Activated CD4-positive, alpha-beta T cell treated with anti-CD3 and anti-CD28 coated beads, Interleukin-2, amount 50 U/mL, for 1 hour (primary cell): Measurements from ENCODE around the gene RGS7.
"Not testable (repeated sequence)": the region's sequence is repeated elsewhere in the genome, so short reads cannot be mapped to it uniquely, and the experiment has no call there.

Experiments used
- DNase-seq: peaks from one replicate; pipeline ENCODE4 v3.0.0-alpha.2; 2020

The RGS7 gene

DNA sequence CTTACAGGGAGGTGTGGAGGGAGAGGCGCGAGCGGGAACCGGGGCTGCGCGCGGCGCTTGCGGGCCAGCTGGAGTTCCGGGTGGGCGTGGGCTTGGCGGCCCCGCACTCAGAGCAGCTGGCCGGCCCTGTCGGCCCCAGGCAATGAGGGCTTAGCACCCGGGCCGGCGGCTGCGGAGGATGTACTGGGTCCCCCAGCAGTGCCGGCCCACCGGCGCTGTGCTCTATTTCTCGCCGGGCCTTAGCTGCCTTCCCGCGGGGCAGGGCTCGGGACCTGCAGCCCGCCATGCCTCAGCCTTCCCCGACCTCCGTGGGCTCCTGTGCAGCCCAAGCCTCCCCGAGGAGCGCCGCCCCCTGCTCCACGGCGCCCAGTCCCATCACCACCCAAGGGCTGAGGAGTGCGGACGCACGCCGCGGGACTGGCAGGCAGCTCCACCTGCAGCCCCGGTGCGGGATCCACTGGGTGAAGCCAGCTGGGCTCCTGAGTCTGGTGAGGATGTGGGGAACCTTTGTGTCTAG lies 594.5 kb downstream of the RGS7 start:
- not testable (repeated sequence) for DNase-seq

GRCh38 chr1:240758777-240759176 lies 598.2 kb downstream of the RGS7 start:
- DNase-seq, result not testable (repeated sequence)

- no peak for DNase-seq
Measured at GRCh38 chr1:240758296-240758695, 598.7 kb downstream of the RGS7 start.

GRCh38 chr1:240747907-240748306 lies 609.1 kb downstream of the RGS7 start:
- no peak for DNase-seq

DNA sequence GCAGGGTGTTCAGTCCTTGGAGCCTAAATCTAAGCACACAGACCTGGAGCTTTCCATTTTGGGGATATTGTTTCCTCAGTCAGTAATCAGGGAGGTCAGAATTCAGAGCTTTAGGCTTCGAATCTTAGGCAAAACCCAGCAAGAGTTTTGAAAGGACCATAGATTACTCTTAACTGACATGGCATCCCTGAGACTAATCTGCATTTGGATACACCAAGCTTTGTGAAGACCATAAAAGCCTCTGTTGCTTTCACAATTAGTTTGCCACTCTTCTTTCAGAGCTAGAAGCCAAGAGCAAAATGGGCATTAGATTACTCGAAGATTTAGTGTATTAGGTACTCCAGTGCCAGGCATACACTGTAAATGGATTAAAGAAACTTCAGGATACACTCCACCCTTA lies 613.3 kb downstream of the RGS7 start:
- no peak for DNase-seq

DNA sequence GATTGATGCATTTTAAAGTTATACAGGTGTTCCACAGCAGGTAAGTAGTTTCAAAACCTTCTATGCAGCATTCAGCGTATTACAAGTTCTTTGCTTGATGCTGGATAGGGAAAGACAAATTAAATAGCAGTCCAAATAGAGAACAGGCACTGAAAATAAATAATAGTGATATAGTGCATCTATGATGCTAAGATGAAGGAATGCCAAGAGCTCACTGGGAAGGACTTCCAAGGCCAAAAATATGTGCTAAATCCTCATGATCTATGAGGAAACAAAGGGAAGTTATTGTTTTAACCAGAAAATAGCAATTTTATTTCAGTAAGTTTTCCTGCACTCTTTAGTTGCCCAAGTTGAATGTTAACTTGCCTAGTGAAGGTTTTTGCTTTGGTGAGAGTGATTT lies 617.3 kb downstream of the RGS7 start:
- DNase-seq, result no peak

- no peak for DNase-seq
Measured at GRCh38 chr1:240739139-240739538, 617.9 kb downstream of the RGS7 start.

GRCh38 chr1:240737766-240738265 lies 619.2 kb downstream of the RGS7 start:
- DNase-seq, result no peak

GRCh38 chr1:240737298-240737697 lies 619.7 kb downstream of the RGS7 start:
- DNase-seq, result no peak

DNA sequence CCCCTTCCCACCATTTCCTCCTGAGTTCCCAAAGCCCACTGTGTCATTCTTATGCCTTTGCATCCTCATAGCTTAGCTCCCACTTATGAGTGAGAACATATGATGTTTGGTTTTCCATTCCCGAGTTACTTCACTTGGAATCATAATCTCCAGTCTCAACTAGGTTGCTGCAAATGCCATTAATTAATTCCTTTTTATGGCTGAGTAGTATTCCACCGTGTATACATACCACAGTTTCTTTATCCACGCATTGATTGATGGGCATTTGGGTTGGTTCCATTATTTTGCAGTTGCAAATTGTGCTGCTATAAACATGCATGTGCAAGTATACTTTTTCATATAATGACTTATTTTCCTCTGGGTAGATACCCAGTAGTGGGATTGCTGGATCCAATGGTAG lies 622.3 kb downstream of the RGS7 start:
- DNase-seq, result not testable (repeated sequence)

GRCh38 chr1:240734001-240734400 lies 623.0 kb downstream of the RGS7 start:
- no peak for DNase-seq

- DNase-seq, result no peak
Measured at GRCh38 chr1:240732390-240732789, 624.6 kb downstream of the RGS7 start.
